Measurements from ENCODE around the gene ARHGAP44. TPM values are rescaled to one million over a fixed set of nuclear protein-coding genes. Genes with fewer than 3 reads are reported as not detected.

ARHGAP44 gene
- total RNA-seq, 1 donor from 2014 or later: 19.3 TPM

GRCh38 chr17:12996357-12996756 is 207.1 kb downstream of the ARHGAP44 start:
- Histone ChIP-seq H3K9me3 (no peaks in the 10 kb centered on the region), H3K27me3 (no peaks in the 10 kb centered on the region), H3K27ac (no peak overlapping the region), H3K4me3 (no peak overlapping the region), H3K4me1 (no peaks in the 10 kb centered on the region), H3K36me3 (peaks cover 92 to 98% of the 10 kb centered on the region in 2 donors)
- intact Hi-C loops (cut with DNase I): no loop called here
- TF ChIP-seq CTCF (IDR thresholded peaks at IDR 0.05): no peak
- DNase-seq (ENCODE audit: low spot score in 2 of 2): no peak

DNA sequence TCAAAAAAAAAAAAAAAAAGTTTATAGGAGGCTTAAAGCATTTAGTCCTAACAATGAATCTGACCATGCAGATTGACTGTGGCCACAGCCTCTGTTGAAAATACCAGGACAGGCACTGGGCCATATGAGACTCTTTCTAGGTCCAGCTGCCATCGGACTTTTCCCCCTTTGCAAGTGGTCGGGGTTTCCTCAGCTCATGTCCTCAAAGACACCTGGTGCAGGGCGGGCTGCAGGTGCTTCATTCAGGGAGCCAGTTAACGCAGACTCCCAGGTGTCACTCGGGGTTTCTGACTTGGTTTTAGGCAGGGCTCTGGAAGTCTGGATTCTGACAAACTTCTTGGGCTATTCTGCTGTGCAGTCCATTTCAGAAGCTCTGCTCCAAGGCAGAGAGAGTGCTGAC is 207.6 kb downstream of the ARHGAP44 start:
- Histone ChIP-seq H3K27ac (no peak overlapping the region), H3K36me3 (peaks cover 90 to 97% of the 10 kb centered on the region in 2 donors), H3K9me3 (no peaks in the 10 kb centered on the region), H3K4me1 (no peaks in the 10 kb centered on the region), H3K4me3 (no peak overlapping the region), H3K27me3 (no peaks in the 10 kb centered on the region)
- intact Hi-C loops (cut with DNase I): no loop called here
- no peak for DNase-seq (ENCODE audit: low spot score in 2 of 2)
- TF ChIP-seq CTCF (IDR thresholded peaks at IDR 0.05): no peak

DNA sequence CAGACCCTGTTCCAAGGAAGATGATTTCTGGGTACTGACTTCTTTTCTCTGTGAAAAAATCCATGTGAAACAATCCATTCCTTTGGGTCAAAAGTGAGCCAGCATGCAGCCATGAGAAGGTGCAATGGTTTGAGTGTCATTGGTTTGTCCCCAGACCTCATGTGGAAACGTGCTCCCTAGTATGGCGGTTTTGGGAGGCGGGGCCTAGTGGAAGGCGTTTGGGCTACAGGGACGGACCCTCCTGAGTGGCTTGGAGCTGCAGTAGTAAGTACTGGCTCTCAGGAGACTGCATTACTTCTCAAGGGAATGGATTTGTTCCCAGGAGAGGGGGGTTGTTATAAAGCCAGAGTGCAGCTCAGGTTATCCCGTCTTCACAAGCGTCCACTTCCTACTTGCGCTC is 209.2 kb downstream of the ARHGAP44 start:
- Histone ChIP-seq H3K36me3 (peaks cover 87 to 97% of the 10 kb centered on the region in 2 donors), H3K9me3 (no peaks in the 10 kb centered on the region), H3K27ac (no peak overlapping the region), H3K4me3 (no peak overlapping the region), H3K27me3 (no peaks in the 10 kb centered on the region), H3K4me1 (no peaks in the 10 kb centered on the region)
- no peak for TF ChIP-seq CTCF (IDR thresholded peaks at IDR 0.05)
- DNase-seq (ENCODE audit: low spot score in 2 of 2): no peak
- intact Hi-C loops (cut with DNase I): no loop called here

DNA sequence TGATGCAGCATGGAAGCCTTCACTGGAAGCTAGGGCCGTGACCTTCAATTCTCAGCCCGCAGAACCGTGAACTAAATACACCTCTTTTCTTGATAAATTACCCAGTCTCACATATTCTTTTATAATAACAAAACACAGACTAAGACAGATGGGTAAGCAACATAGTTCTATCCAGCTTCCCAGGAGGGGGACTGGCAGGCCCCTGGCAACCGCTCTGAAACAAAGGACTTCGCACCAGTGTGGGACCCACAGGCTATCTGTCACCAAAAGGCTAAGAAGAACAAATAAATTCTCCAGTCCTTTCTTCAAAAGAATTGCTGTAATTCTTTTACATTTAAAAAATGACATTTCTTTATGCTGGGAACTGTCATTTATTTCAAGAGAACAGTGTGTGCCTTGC is 209.6 kb downstream of the ARHGAP44 start:
- intact Hi-C loops (cut with DNase I): no loop called here
- no peak for DNase-seq (ENCODE audit: low spot score in 2 of 2)
- no peak overlapping the region for H3K4me3 ChIP-seq
- H3K36me3 ChIP-seq: peaks cover 87 to 97% of the 10 kb centered on the region in 2 donors
- no peak overlapping the region for H3K27ac ChIP-seq
- H3K9me3 ChIP-seq: no peaks in the 10 kb centered on the region
- H3K27me3 ChIP-seq: no peaks in the 10 kb centered on the region
- no peaks in the 10 kb centered on the region for H3K4me1 ChIP-seq
- TF ChIP-seq CTCF (IDR thresholded peaks at IDR 0.05): no peak

GRCh38 chr17:13000561-13000960 is 211.3 kb downstream of the ARHGAP44 start:
- DNase-seq (ENCODE audit: low spot score in 2 of 2): no peak
- Histone ChIP-seq H3K4me3 (no peak overlapping the region), H3K9me3 (no peaks in the 10 kb centered on the region), H3K27ac (no peak overlapping the region), H3K27me3 (no peaks in the 10 kb centered on the region), H3K36me3 (peaks cover 79 to 96% of the 10 kb centered on the region in 2 donors), H3K4me1 (no peaks in the 10 kb centered on the region)
- intact Hi-C loops (cut with DNase I): loop anchor here (5.0 to 10.0 kb wide), 2 partner anchors 236 to 743 kb away; no protein-coding TSS in a partner anchor
- no peak for TF ChIP-seq CTCF (IDR thresholded peaks at IDR 0.05)
